GM19099 (cell line): ENCODE measurements around the gene ZBTB12.

Source experiments
- POLR2A ChIP-seq: IDR thresholded peaks from 3 replicates; pipeline ENCODE4 v1.6.1; 2011; ENCODE audit warnings: low read depth; ENCODE audit not compliant: insufficient read length; ENCODE audit errors: extremely low read depth

Gene ZBTB12

DNA sequence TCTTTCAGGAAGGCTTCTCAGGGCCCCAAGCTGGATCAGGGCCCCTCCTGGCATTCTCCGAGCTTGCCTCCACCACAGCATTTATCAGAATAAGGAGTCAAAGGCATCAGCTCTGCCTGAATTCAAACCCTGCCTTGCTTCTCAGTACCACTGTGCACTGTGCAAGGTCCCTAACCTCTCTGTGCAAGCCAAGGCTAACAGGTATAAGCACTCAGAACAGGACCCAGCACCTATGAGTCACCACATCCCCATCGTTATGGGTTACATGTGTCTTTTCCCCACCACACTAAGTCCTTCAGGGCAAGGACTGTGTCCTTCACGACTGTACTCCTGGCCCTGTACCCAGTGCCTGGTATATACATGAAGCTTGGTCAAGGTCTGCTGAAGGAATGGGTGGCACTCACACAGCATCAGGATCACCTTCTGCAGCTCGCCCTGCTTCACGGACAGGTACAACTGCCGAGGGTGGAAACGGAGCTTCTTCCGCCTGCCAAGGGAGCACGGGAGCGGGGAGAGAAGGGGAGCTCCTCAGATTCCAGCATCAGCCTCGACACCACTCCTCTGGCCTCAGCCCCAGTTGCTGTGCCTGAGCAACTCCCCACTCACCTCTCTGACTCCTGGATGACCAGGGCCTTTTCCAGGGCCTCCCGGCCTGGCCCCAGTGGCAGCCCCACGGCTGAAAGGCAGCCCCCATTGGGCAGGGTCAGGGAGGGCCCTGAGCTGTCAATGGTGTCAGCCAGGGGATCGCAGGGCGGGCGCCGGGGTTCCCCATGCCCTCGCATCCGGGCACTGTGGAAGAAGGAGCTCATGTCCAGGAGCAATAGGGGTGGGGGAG is 14.5 kb downstream of the ZBTB12 start:
- TF ChIP-seq POLR2A = no peak

DNA sequence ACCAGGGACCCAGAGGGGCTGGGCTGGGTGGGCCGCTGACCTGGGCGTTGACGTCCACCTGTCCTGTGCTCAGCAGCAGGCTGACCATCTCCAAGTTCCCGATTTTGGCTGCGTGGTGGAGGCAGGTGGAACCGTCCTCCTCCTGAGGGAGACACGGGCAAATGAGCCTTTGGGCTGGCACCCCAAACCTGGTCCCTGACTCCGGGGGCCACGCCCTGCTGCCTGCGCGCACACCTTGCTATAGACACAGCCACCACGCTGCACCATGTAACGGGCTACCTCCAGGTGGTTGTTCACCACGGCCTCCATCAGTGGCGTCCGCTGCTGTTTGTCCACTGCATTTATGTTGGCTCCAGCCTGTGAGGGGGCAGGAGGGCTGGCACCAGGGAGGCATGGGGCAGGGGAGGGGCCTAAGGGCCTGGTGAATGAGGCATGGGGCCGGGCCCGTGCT is 15.3 kb downstream of the ZBTB12 start:
- TF ChIP-seq POLR2A = no peak

DNA sequence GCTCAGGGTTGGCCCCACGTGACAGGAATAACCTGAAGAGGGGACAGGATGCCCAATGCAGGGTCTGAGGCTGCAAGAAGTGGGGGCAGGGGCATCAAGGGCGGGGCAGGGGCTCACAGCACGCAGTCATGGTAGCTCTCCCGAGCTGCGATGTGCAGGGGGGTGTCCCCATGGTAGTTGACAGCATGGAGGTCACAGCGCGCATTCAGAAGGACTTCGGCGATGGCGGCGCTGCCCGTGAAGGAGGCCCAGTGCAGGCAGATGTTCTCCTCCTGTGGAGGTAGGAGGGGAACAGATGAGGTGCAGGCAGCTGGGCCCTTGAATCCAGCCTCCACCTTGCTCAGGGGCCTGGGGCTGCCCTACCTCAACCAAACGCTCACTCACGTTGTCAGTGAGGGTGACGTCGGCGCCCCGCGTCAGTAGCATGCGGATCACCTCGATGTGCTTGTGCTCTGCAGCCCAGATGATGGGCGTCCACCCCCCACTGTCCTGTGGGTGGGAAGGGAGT is 17.3 kb downstream of the ZBTB12 start:
- TF ChIP-seq POLR2A = no peak

DNA sequence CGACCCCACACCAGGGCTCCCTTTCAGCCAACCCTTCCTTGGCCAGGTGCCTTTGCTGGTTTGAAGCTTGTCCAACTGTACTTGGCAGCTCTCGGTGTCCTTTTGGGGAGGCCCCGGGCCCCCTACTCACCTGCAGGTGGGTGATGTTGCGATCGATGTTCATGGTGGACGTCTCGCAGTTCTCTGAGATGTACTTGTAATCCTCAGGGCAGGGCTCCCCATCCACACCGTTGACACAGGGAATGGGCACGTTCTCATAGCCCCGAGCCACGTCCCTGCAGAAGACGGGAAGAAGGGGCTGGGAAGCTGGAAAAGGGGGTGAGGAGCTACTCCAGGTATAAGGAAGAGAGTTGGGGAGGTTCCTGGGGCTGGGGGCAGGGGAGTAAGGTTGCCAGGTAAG is 18.2 kb downstream of the ZBTB12 start:
- TF ChIP-seq POLR2A = no peak

DNA sequence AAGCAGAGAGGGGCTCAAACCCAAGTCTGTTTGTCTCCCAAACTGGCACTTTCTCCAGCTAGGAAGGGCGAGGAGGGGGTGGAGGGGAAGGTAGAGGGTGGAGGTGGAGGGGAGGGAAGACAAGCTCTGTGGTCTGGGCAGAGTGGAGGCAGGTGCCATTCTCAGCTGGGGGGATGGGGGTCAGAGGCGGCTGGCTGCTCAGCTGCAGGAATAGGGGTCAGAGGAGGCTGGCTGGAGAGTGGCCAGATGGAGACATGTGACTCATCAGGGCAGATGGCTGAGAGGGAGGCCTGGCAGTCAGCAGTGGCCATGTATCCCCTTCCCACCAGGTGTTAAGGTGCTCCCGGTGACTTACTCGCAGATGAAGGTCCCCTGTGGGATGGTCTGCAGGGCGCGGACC is 19.5 kb downstream of the ZBTB12 start:
- TF ChIP-seq POLR2A = no peak

DNA sequence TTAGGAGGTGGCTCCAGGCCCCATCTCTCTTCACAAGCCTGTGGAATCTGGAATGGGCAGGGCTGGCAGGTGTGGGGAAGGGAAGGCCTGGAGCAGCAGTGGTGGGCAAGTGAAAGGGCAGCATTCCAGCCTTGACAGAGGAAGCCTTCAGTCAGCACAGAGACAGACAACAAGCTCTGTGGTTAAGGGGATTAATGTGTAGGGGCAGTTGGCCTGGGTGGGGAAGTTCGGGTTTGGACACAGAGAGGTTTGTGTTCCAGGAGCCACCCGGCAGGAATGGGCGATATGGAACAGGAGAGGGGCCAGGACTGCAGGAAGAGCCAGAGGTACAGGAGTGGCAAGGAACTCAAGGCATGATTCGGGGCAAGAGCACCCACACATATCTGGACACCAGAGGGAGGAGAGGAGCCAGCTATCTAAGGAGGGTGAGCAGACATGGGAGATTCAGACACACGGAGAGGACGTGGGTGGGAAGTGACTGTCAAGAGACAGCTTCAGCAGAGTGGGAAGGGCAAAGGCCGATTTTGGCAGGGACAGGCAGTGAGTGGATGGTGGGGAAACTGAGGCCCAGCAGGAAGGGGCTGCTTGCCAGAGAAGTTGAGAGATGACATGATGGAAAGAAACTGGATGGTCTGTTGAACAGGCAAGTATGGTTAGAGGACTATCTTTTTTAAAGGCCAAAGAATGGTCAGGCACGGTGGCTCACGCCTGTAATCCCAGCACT is 20.6 kb downstream of the ZBTB12 start:
- TF ChIP-seq POLR2A = no peak

DNA sequence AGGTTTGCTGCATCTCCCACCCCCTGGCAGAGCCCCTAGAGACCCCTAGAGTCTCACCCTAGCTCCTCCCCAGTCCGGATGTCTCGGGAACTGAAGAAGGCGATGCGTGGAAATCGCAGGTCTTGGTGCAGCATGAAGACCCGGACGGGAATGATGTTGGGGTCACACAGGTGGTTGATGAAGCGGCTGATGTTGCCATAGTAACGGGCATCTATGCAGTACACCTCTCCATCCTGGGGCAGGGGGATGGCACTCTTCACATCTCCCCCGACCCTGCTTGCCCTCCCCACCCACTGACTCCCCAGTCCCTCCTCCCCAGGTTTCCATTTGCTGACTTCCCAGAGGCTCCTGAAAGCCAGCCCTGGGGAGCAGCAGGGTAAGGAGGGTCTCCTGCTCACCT is 21.3 kb downstream of the ZBTB12 start:
- no peak for TF ChIP-seq POLR2A

DNA sequence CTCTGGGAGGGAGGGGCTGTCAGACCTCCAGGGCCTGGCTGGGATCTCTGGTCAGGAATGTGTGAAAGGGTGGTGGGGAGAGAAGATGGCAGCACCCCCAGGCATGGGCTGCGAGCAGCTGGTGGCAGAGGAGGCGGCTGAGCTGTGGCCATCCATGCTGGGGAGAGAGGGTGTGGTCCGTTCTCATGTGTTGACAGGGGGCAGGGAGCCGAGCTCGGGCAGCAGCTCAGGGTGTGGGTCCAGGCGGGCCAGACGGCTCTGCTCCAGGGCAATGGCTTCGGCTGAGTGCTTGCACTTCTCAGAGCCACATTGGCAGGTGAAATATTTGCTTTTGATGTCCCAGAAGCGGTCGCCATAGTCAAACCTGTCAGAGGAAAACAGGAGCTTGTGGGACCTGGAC is 22.0 kb downstream of the ZBTB12 start:
- TF ChIP-seq POLR2A = no peak

DNA sequence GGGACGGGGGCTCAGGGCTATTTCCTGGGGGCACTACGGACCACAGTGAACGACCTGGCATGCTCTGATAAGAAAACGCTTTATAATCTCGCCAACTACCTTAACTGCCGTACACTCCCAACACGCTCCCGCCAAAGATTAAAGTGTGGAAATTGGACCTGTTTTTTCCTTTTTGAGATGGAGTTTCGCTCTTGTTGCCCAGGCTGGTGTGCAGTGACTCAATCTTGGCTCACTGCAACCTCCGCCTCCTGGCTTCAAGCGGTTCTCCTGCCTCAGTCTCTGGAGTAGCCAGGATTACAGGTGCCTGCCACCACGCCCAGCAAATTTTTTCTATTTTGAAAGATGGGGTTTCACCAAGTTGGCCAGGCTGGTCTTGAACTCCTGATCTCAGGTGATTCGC is 22.7 kb downstream of the ZBTB12 start:
- TF ChIP-seq POLR2A = no peak

DNA sequence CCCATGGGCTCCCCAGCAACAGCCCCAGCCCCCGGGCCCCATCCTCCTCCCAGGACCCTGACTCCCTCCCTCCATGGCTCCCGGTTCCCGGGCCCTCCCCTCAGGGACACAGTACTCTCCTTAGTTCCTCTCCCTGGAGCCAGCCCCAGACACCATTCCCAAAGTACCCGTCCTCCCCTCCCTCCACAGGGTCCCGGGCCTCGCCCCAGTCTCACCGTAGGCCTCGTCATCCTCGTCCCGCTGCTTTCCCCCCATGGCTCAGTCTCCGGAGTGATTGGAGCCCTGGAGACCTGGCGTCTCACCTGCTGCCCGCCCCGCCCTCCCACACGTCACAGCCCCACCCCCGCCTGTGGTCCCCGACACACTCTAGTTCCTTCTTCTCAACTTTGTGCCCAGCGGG is 23.2 kb downstream of the ZBTB12 start, which contains the start of gene SLC44A4:
Gene SLC44A4, minus strand, starts transcription at position 272 of the 400 bp plus-strand sequence. Its CDS starts 17 bp downstream, at position 255.
- no peak for TF ChIP-seq POLR2A

DNA sequence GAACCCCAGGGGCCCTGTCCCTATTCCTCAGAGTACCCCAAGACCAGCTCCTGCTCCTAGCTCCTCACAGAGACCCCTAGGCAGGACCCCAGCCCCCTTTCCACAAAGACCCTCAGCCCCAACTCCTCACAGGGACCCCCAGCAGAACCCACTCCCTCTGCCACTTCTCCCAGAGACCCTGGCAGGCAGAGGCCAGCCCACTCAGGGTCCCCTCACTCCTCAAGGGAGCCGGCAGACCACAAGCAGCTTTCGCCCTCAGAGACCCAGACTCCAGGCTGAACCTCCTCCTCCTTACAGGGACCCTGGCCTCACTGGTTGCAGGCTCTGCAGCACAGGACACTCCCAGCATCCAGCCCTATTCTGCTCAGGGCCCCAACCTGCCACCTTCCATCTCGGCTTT is 23.7 kb downstream of the ZBTB12 start:
- no peak for TF ChIP-seq POLR2A

DNA sequence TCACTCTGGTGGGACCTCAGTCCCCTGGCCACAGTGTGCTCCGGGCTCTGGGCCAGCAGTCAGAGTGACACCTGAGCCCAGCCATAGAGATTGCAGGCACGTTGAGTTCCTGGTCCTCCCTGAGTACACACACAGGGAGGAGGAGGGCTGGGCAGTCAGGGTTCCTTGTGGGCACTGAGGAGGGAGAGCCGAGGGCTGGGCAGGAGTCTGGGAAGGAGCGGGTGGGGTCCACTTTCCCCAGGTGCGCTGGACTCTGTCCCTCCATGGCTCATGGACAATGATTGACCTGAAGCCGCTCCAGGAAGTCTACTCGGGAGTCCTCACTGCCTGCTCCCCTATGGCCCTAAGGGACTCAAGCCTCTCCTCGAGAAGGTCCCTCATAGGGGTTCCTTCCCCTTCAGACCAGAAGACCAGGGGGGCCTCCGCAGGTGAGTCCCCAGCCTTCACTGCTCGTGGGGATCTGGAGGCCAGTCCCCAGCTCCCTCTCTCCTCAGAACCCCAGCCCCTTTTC is 24.2 kb downstream of the ZBTB12 start:
- no peak for TF ChIP-seq POLR2A

DNA sequence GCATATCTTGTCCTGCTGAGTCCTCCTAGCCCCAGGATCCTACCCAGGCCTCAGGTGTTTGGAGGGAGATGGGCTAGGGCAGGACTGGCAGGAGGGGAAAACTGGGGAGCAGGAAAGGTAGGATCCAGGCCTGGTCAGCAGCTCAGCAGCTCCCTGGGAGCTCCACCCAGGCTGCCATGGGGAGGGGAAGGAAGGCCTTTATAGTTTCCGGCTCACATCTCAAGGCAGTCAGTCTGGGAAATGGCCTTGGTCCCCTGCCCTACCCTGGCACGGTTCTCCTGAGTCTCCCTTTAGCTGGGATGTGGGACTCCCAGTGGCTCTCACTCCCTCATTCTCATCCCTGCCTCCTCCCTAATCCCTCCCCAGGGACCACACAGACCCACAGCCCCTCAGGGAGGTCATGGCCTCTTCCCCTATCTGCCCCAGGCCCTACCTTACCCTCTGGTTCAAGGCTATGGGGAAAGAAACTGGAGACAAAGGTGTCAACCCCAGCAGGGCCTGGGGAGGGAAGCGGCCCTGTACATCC is 24.7 kb downstream of the ZBTB12 start:
- TF ChIP-seq POLR2A = no peak

DNA sequence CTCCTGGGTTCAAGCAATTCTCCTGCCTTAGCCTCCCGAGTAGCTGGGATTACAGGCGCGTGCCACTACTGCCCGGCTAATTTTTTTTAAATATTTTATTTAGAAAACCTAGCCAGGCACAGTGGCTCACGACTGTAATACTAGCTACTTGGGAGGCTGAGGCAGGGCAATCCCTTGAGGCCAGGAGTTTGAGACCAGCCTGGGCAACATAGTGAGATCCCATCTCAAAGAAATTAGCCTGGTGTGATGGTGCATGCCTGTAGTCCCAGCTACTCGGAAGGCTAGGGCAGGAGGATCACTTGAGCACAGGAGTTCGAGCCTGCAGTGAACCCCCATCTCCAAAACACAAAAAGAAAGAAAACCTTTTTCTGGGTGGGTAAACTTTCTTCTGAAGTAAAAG is 25.5 kb downstream of the ZBTB12 start:
- no peak for TF ChIP-seq POLR2A

DNA sequence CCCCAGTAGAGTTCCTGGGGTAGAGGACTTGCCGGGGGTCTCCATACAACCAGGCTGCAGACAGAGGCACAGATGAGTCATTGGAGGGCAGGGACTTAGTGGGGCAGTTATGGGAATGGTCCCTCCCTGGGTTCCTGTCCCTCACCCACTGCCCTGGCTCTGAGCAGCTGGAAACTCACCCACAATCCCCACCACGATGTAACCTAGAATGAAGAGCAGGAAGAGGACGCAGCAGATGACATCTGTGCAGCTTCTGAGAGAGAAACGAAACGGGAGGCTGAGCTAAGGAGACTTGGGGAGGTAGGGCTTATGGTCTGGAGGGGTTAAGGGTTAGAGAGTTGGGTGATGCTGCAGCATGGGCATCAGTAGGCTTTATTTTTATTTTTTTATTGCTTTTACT is 26.0 kb downstream of the ZBTB12 start:
- no peak for TF ChIP-seq POLR2A
